HG03565 (cell line): ENCODE results near the gene TCF7L2.

Source experiments
- ATAC-seq: cut with Tn5 transposase; IDR thresholded peaks from one replicate; pipeline ENCODE4 v1.9.1; 2021; ENCODE audit warnings: mild to moderate bottlenecking, moderate library complexity; ENCODE audit not compliant: unreplicated experiment

TCF7L2 gene

GRCh38 chr10:113214331-113214730 is 264.3 kb downstream of the TCF7L2 start:
- no peak for ATAC-seq

GRCh38 chr10:113216102-113216501 is 266.1 kb downstream of the TCF7L2 start:
- ATAC-seq: no peak
